ENCODE data around the gene AGFG1.

DNA sequence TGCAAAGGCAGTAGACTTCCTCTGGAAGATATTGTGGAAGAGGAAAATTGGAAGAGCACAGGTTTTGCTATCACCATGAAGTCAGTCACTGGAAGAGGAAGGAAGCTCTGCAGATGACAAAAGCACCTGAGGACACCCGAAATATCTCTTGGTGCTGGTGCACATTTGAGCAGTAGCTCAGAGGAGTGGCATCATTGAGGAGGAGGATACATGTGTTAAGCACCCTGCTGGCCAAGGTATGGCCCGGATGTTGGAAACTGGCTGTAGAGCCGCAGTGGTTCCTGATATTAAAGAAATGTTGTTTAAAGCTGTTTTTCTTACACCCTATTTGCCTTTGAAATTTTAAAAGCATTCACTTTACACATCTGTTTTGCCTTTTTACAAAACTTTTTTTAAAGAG, 94.1 kb downstream of the AGFG1 start:
- TF ChIP-seq, protein P1, sequence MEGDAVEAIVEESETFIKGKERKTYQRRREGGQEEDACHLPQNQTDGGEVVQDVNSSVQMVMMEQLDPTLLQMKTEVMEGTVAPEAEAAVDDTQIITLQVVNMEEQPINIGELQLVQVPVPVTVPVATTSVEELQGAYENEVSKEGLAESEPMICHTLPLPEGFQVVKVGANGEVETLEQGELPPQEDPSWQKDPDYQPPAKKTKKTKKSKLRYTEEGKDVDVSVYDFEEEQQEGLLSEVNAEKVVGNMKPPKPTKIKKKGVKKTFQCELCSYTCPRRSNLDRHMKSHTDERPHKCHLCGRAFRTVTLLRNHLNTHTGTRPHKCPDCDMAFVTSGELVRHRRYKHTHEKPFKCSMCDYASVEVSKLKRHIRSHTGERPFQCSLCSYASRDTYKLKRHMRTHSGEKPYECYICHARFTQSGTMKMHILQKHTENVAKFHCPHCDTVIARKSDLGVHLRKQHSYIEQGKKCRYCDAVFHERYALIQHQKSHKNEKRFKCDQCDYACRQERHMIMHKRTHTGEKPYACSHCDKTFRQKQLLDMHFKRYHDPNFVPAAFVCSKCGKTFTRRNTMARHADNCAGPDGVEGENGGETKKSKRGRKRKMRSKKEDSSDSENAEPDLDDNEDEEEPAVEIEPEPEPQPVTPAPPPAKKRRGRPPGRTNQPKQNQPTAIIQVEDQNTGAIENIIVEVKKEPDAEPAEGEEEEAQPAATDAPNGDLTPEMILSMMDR (IDR thresholded peaks at IDR 0.05), result no peak
- TF ChIP-seq POLR2AphosphoS5 (IDR thresholded peaks at IDR 0.05) (no peak), EP300 (IDR thresholded peaks at IDR 0.05) (no peak), POLR2A (IDR thresholded peaks at IDR 0.05) (no peak)

All from upper lobe of left lung (tissue), 4 donors.